ENCODE data around the gene PLSCR1.
"Not testable (repeated sequence)": the region's sequence is repeated elsewhere in the genome, so short reads cannot be mapped to it uniquely, and the experiment has no call there.

PLSCR1 gene

DNA sequence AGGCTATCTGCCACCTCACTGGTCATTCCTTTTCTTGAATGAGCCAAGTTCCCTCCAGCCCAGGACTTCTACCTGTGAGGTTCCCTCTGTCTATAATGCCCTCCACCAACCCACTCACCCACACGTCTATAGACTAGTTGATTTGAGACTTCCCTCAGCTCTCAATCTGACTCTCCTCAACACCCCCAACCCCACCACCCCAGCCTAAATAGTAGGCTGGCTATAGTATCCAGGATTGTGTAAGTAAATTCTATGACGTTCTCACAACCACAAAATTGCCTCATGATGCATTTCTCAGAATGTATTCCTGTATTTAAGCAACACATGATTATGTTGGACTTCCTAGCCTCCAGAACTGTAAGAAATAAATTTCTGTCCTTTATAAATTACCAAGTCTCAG, 2.2 kb downstream of the PLSCR1 start:
- no peak for FAIRE-seq
- DNase-seq (ENCODE audit: insufficient read length, low spot score): no peak
- TF ChIP-seq POLR2A (IDR thresholded peaks at IDR 0.05; ENCODE audit: low read depth, low read length): no peak

DNA sequence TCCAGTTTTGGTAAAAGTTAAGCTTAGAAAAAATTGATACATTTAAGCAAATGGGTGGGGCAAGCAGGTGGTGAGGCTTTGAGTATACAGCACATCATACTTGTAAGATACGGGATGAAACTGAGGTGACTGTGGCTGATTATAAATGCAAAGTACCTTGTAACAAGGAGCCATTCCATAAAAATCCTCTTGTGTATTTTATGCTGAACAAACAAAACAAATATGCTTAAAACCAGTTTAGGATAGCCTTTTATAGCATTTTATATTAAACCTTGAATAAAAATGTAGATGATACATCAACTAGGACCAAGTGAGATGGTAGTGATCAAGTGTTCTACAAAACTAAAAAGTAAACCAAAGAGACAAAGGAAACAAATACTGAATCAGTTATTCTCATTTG, 3.4 kb downstream of the PLSCR1 start:
- no peak for DNase-seq (ENCODE audit: insufficient read length, low spot score)
- TF ChIP-seq POLR2A (IDR thresholded peaks at IDR 0.05; ENCODE audit: low read depth, low read length): no peak
- no peak for FAIRE-seq

DNA sequence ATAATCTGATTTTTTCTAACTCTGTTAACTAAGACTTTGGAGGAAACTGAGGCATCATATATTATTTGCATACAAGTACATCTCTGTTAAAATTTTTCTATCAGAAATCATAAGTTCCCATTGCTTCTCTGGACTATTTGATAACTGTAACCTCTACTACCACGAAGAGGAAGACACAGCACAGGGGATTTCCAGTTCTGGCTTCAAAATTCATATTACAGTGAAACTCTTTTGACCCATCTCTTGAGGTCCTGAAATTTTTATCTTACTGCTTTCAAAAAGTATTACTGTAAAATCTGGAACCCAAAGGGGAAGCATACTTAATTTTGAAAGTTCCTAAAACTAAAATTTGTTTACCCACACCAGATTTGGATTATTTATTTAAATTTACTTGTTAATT, 4.2 kb downstream of the PLSCR1 start:
- DNase-seq (ENCODE audit: insufficient read length, low spot score) (no peak), FAIRE-seq (no peak)
- no peak for TF ChIP-seq POLR2A (IDR thresholded peaks at IDR 0.05; ENCODE audit: low read depth, low read length)

DNA sequence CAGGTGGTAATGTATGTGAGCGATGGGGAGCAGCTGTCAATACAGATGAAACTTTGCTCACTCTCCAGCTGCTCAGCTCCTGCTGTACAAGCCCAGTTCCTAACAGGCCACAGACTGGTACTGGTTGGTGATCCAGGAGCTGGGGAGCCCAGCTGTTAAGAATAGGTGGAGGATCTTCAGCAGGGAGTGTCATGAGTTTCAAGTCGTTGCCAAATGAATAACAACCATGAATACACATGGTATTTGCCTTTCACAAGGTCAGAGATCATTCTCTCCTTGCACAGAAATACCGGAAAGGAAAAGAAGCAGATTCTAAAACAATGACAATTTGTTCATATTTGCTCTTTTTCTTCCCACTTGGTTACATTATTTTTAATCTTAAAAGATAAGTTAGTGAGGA, 5.1 kb downstream of the PLSCR1 start:
- DNase-seq (ENCODE audit: insufficient read length, low spot score) (no peak), FAIRE-seq (no peak)
- no peak for TF ChIP-seq POLR2A (IDR thresholded peaks at IDR 0.05; ENCODE audit: low read depth, low read length)

DNA sequence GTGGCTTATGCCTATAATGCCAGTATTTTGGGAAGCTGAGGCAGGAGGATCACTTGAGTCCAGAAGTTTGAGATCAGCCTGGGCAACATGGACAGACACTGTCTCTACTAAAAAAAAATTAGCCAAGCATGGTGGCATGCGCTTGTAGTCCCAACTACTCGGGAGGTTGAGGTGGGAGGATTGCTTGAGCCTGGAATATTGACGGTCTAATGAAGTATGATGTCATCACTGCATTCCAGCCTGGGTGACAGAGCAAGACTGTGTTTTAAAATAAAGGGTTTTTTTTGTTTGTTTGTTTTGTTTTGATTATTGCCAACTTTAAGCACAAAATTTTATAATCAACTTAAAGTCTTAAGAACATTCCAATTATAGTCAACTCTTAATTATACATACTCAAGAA, 6.8 kb downstream of the PLSCR1 start:
- no peak for TF ChIP-seq POLR2A (IDR thresholded peaks at IDR 0.05; ENCODE audit: low read depth, low read length)
- FAIRE-seq: no peak
- no peak for DNase-seq (ENCODE audit: insufficient read length, low spot score)

DNA sequence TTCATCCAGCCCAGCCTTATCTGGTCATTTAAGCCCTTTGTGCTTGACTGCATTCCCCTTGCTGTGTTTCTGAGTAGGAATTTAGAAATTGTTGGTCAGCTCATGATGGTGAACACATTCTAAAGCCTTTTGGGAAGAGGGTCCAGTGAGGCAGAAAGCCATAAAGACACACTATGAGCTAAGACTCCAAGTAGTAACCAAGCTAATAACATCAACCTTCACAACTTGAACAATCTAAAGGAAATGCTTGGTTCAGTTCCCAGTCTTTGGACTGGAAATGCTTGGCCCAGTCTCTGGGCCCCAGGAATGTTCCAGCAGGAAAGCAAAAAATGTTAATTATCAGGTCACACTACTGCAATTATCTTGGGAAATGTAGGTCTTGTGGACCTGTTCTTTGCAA, 7.7 kb downstream of the PLSCR1 start:
- FAIRE-seq (peak; percentile 64), DNase-seq (ENCODE audit: insufficient read length, low spot score) (no peak)
- TF ChIP-seq POLR2A (IDR thresholded peaks at IDR 0.05; ENCODE audit: low read depth, low read length): no peak

DNA sequence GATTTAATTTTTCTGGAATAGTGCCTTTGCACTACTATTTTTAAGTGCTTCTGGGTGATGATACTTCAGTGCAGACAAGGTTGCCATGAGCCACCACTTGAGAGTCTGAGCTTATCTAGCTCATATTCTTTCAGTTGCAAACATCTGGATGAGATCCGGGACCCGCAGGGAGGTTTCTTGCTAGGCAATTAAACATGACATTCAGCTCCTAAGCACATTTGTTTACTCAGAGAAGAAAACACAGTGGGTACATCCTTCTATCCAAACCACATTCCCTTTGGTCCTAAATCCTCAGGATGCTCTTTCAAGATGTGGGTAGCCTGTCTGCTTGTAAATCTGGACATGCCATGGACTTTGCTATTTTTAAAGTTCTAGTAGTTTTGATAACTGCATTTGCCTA, 12.0 kb downstream of the PLSCR1 start:
- no peak for TF ChIP-seq POLR2A (IDR thresholded peaks at IDR 0.05; ENCODE audit: low read depth, low read length)
- DNase-seq (ENCODE audit: insufficient read length, low spot score) (no peak), FAIRE-seq (no peak)

DNA sequence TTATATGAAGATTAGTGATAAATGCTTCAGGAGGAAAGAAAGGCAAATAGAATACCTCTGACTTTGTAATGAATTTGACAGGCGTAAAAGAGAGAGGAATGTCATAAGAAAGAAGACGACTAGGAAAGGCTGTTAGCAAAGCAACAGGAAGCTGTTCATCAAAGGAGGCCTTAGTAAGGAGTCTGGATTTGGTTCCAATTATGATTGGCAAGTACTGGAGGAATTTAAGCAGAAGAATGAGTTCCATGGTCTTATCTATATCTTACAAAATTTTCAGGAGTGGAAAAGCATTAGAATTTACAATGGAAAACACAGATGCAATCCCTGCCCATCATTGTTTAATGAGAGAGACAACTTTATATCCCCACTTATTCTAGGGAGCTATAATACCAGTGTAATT, 13.8 kb downstream of the PLSCR1 start:
- TF ChIP-seq POLR2A (IDR thresholded peaks at IDR 0.05; ENCODE audit: low read depth, low read length): no peak
- no peak for FAIRE-seq
- DNase-seq (ENCODE audit: insufficient read length, low spot score): no peak

DNA sequence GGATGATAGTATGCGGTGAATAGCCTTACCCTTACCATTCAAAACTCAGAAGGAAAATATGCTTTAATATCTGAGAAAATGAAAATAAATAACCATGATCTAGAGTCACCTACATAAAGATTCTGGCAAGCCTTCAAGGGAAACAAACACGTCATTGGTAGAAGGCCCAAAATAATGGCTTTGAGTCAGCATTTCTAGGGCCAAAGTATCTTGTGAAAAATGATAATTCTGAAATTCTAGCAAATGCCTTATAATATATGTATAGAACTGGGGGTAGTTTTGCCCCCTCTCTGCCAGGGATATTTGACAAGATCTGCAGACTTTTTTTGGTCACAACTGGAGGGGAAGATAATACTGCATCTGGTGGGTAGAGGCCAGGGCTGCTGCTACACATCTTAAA, 15.4 kb downstream of the PLSCR1 start:
- FAIRE-seq (no peak), DNase-seq (ENCODE audit: insufficient read length, low spot score) (no peak)
- no peak for TF ChIP-seq POLR2A (IDR thresholded peaks at IDR 0.05; ENCODE audit: low read depth, low read length)

DNA sequence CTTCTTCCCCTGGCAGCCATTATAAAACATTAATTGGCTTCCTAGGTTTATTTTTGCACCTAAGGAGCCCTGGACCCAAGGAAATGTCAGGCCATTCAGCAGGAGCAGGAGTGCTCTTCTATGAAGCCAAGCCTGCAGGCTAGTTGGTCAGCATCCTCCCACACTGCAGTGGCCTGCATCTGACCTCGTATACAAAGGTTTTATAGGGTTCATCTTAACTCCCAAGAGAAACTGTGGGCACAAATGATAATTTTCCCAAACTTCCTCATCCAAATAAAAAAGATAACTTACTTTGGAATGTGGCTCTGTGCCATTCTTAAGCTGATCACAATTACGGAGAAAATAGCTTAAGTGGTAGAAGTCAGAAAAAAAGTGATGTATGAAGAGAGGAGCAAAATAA, 19.4 kb downstream of the PLSCR1 start:
- FAIRE-seq: no peak
- no peak for TF ChIP-seq POLR2A (IDR thresholded peaks at IDR 0.05; ENCODE audit: low read depth, low read length)
- no peak for DNase-seq (ENCODE audit: insufficient read length, low spot score)

DNA sequence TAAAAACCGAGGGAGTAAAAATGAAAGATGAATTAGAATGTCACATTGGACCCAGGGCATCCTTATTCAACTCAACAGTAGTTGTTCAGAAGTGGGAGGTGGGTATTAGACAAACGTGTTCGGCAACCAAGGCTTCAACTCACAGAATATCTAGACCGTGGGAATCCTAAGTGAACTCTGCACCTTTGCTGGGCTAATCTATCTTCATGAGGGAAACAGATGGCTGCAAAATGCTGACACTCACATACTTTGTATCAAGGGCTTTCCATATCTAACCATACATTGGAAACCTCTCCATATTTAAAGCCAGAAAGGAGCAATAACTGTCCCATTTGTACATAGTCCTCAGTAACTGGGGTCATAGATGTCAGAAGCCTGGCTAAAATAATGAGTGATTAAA, 20.9 kb downstream of the PLSCR1 start:
- DNase-seq (ENCODE audit: insufficient read length, low spot score) (no peak), FAIRE-seq (no peak)
- TF ChIP-seq POLR2A (IDR thresholded peaks at IDR 0.05; ENCODE audit: low read depth, low read length): no peak

DNA sequence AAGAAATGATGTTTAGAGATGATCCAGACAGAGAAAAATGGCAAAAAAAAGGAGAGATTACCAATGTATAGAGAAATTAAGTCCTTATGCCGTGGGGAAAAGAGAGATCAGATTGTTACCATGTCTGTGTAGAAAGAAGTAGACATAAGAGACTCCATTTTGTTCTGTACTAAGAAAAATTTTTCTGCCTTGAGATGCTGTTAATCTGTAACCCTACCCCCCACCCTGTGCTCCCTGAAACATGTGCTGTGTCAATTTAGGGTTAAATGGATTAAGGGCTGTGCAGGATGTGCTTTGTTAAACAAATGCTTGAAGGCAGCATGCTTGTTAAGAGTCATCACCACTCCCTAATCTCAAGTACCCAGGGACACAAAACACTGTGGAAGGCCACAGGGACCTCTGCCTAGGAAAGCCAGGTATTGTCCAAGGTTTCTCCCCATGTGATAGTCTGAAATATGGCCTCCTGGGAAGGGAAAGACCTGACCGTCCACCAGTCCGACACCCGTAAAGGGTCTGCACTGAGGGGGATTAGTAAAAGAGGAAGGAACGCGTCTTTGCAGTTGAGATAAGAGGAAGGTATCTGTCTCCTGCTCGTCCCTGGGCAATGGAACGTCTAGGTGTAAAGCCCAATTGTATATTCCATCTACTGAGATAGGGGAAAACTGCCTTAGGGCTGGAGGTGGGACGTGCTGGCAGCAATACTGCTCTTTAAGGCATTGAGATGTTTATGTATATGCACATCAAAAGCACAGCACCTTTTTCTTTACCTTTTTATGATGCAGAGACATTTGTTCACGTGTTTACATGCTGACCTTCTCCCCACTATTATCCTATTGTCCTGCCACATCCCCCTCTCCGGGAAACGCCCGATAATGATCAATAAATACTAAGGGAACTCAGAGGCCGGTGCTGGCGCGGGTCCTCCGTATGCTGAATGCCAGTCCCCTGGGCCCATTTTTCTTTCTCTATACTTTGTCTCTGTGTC, 21.9 kb downstream of the PLSCR1 start:
- not testable (repeated sequence) for DNase-seq (ENCODE audit: insufficient read length, low spot score); FAIRE-seq

DNA sequence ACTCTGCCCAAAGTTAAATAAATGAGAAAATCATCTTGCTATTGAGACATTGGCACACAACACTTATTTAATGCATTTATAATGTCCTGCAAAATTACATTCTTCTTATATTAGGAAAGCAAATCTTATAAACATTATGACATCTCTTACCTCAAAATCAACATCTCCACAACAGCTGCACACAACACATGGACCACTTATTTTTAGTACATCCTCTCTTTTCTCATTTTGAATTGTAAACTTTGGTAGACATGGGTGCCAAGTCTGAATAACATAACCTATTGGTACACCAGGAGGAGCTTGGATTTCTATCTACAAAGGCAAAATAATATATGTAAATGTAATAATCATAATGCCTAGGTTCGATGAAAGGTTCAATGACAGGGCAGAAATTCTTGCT, 23.0 kb downstream of the PLSCR1 start:
- DNase-seq (ENCODE audit: insufficient read length, low spot score) (no peak), FAIRE-seq (no peak)
- no peak for TF ChIP-seq POLR2A (IDR thresholded peaks at IDR 0.05; ENCODE audit: low read depth, low read length)

DNA sequence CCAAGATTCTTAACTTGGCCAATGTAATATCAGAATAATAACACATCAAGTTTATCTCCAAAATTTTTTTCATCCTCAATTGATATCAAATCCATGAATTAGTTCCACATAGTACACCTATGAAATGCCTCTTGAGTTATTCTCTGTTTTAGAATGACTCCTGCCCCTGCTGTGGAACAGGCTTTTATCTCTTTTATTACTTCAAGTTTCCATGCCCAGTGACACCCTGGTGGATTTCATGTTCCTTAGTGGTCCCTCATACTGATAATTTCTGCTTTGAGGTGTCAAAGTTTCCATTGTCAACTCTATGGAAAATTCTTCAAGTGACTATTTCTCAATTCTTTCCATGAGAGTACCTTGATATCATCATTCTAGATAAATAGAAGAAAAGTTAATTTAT, 24.6 kb downstream of the PLSCR1 start:
- TF ChIP-seq POLR2A (IDR thresholded peaks at IDR 0.05; ENCODE audit: low read depth, low read length): no peak
- DNase-seq (ENCODE audit: insufficient read length, low spot score): no peak
- no peak for FAIRE-seq

DNA sequence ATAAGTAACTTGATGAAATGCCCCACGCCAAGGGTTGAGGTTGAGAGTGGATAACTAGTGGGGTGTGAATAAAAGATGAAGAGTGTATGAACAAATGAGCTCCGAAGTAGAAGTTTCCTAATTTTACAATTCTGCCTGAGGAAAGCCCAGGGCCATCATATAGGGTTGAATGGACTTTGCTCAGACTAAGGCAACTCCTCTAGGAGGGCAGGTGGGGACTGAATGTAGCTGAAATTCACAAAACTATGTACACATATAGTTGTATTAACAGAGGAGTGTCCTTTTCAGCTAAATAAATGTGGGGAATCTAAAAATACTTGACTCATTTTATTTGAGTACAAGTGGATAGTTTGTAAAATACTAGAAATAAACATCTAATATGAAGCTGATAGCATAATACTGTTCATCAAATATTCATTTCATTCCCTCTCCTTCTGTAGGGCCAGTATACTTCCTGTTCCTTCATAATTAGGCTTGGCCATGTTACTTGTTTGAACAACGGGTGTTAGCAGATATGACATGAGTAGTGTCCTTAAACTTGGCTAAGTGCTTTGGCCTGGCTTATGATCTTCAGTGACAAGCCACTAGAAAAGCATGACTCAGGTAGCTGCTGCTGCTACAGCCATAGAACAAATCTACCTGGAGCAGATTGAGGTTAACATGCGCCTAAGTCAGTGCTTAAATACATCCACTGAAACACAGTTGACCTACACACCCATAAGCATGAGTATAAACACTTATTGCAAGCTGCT, 26.5 kb downstream of the PLSCR1 start:
- DNase-seq (ENCODE audit: insufficient read length, low spot score) (no peak), FAIRE-seq (no peak)
- TF ChIP-seq POLR2A (IDR thresholded peaks at IDR 0.05; ENCODE audit: low read depth, low read length): no peak
